ENCODE measurements around the gene GALNS.

DNA sequence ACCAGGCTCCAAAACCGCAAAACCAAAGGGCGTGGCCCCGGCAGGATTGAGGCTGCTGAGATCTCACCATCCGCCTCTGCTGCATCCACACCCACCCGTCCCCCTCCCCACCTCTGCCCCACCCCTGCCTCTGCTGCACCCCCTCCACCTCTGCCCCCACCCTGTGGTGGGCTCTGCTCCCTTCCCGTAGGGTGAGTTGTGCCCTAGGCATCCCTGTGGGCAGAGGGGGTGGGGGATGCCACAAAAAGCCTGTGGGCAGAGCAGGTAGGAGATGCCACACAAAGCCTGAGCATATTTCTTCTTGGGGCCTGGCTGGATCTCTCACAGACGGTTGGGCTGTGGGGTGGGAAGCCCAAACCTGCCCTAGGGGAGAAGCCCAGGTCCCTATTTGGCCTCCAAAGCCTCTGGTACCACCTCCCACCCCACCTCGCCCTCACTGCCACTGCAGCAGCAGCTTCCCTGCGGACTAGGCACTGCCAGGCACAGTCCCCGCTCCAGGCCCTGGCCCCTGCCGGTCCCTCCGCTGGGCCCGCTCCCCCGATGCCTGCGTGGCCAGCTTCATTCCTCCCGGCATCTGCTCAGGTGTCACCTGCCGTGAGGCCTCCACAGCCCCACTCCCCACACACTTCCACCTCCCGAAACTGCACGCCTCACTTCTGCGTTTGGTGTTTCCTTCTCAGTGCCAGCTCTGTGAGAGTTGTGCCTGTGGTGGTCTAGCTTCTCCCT lies 21.0 kb upstream of the GALNS start:
- TF ChIP-seq, protein P1, sequence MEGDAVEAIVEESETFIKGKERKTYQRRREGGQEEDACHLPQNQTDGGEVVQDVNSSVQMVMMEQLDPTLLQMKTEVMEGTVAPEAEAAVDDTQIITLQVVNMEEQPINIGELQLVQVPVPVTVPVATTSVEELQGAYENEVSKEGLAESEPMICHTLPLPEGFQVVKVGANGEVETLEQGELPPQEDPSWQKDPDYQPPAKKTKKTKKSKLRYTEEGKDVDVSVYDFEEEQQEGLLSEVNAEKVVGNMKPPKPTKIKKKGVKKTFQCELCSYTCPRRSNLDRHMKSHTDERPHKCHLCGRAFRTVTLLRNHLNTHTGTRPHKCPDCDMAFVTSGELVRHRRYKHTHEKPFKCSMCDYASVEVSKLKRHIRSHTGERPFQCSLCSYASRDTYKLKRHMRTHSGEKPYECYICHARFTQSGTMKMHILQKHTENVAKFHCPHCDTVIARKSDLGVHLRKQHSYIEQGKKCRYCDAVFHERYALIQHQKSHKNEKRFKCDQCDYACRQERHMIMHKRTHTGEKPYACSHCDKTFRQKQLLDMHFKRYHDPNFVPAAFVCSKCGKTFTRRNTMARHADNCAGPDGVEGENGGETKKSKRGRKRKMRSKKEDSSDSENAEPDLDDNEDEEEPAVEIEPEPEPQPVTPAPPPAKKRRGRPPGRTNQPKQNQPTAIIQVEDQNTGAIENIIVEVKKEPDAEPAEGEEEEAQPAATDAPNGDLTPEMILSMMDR (IDR thresholded peaks at IDR 0.05) = no peak
- TF ChIP-seq POLR2A (IDR thresholded peaks at IDR 0.05) = no peak
